Coronary artery (tissue), 2 donors: Measurements from ENCODE around the gene LYRM4.

ENCODE experiments used
- DNase-seq: peaks from one replicate; pipeline ENCODE4 v3.0.0-alpha.2; 2017; ENCODE audit warnings: low spot score
- H3K27ac ChIP-seq, 2 donors: fragments of 200-600 bp; sonication (generic); one replicate each; pipeline ENCODE4 v1.5.1; 2016 to 2019
- H3K4me3 ChIP-seq: fragments of 200-600 bp; sonication (generic); 2 replicates; pipeline ENCODE4 v1.5.1; 2016; ENCODE audit warnings: mild to moderate bottlenecking, moderate library complexity
- TF ChIP-seq, protein P1 (sequence below): fragments of 200-600 bp; sonication (generic); IDR thresholded peaks from one replicate; pipeline ENCODE4 v1.5.1; 2019; ENCODE audit warnings: antibody characterized with exemption

The LYRM4 gene

GRCh38 chr6:5126214-5126613 is 134.5 kb downstream of the LYRM4 start:
- DNase-seq: no peak
- Histone ChIP-seq H3K4me3 (no peak overlapping the region), H3K27ac (no peak overlapping the region)
- TF ChIP-seq, protein P1, sequence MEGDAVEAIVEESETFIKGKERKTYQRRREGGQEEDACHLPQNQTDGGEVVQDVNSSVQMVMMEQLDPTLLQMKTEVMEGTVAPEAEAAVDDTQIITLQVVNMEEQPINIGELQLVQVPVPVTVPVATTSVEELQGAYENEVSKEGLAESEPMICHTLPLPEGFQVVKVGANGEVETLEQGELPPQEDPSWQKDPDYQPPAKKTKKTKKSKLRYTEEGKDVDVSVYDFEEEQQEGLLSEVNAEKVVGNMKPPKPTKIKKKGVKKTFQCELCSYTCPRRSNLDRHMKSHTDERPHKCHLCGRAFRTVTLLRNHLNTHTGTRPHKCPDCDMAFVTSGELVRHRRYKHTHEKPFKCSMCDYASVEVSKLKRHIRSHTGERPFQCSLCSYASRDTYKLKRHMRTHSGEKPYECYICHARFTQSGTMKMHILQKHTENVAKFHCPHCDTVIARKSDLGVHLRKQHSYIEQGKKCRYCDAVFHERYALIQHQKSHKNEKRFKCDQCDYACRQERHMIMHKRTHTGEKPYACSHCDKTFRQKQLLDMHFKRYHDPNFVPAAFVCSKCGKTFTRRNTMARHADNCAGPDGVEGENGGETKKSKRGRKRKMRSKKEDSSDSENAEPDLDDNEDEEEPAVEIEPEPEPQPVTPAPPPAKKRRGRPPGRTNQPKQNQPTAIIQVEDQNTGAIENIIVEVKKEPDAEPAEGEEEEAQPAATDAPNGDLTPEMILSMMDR: no peak

DNA sequence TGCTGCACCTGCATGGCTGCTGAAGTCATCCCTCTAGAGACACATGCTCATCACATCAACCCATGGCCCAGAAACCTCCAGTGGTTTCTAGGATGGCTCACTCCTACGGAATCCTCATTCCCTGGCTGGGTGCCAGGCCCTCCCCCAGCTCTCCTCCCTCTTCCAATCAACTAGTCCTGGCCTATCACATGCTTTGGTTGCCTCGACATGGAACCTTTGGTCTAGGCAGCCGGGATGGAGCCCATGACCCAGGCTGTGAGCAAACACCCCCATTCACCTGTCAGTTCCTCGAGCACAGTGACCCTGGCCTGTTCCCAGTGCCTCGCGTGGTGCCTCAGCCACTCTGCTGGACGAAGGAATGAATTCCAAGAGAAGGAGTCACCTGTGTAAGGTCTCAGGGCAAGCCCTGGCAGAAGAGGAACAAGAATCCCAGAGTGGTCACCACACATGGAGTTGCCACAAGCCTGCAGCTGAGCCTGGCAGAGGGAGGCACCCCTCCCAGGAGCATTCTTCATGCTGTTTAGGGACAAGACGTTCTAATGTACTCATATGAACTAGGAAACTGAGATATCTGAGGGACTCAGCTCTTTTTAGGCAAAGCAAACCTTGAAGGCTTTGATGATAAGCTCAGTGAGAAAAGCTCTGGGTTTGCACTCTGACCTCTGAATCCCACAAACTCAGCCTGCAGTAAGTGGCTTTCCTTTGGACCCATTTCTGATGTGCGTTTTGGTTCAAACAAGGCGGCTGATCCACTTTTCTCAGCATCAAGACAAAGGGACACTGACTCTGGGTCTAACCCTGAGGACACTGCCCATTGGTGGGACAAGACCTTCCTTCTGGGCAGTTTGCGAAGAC is 135.4 kb downstream of the LYRM4 start:
- H3K27ac ChIP-seq: no peak overlapping the region
- H3K4me3 ChIP-seq: no peak overlapping the region
- TF ChIP-seq, protein P1: no peak
- no peak for DNase-seq

DNA sequence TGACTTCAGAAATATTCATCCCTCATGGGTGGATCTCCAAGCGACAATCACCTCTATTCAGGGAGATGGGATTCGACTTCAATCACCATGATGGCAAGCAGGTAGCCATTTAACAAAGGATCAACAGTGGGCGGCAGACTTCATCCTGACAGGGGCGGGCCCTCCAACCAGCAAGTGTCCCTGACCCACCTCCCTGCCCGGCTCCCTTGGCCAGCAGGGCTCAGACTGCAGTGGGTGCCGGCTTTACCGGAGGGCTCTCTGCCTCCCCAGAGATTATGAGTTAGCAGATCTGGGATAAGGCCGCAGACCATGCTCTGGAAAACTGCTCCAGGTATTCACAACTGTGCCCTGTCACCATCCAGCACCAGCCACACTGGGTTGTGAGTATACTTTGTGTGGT is 136.2 kb downstream of the LYRM4 start:
- DNase-seq: no peak

GRCh38 chr6:5123296-5124143 is 137.2 kb downstream of the LYRM4 start:
- DNase-seq: no peak
- no peak overlapping the region for H3K27ac ChIP-seq
- H3K4me3 ChIP-seq: no peak overlapping the region
- TF ChIP-seq, protein P1: no peak

More for the DNA sequence above, 136.2 kb downstream of the LYRM4 start:
- no peak overlapping the region for H3K4me3 ChIP-seq
- TF ChIP-seq, protein P1: no peak
- no peak overlapping the region for H3K27ac ChIP-seq

DNA sequence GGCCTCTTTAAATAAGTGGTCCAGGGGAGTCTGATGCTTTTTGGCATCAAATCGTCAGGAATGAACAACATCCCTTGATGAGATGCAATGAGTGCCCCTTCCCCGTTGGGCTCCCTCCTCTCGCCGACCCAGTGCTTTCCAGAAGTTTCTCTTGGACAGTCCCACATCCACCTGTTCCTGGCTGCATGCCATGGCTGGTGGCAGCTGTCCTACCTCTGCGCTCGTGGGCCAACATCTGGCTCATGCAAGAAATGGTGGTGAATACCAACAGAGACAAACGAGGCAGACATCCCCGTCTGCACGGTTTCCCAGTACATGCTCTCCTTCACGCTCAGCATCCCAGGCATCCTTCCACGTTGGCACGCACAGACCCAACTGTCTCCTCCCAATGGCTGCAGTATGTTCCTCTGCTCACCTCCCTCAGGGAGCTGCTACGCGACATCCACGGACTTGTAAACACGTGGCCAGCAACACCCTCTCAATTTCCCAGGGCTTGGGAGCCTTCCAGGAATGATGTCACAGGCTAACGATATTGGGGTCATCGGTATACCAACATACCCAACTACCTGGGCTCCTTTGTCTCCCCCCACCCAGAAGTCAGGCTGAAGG is 138.1 kb downstream of the LYRM4 start:
- TF ChIP-seq, protein P1: no peak
- no peak for DNase-seq
- Histone ChIP-seq H3K27ac (no peak overlapping the region), H3K4me3 (no peak overlapping the region)

DNA sequence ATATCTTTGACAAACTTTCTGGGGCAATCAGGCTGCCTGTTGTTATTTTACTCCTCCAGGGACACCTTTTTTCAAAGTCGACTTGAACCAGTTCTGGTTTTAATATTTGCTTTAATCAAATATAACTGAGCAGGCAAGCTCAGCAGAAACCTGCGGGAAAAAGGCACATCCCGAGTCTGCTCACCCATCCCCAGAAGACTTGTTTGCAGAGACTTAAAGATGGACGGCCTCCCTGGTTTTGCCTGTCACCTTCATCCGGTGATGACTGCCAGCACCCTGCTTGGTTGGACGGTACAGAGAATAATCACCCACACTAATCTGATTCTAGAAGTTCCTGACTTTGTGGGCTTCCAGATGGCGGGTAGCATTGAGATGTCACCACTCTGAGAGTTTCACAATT is 138.8 kb downstream of the LYRM4 start:
- DNase-seq: no peak
- TF ChIP-seq, protein P1: no peak
- no peak overlapping the region for H3K27ac ChIP-seq
- H3K4me3 ChIP-seq: no peak overlapping the region
